DND-41 (cell line): ENCODE measurements around the gene VARS1.

Source experiments
- ATAC-seq: fragments of 200-7000 bp; cut with Tn5 transposase; 3 replicates; pipeline ENCODE4 v1.9.1; 2021; ENCODE audit warnings: low read depth; ENCODE audit not compliant: insufficient read depth
- DNase-seq: peaks from one replicate; pipeline ENCODE4 v3.0.0-alpha.2; 2020
- H2AFZ ChIP-seq: 2 replicates; pipeline ENCODE4 v1.6.0; 2012; ENCODE audit warnings: low read depth, low read length
- H3K27ac ChIP-seq: 2 replicates; pipeline ENCODE4 v1.5.1; 2012; ENCODE audit warnings: low read length, inconsistent platforms
- H3K27me3 ChIP-seq: fragments of 200-600 bp; sonication (generic); 2 replicates; pipeline ENCODE4 v1.6.0; 2012; ENCODE audit warnings: low read length, mild to moderate bottlenecking, inconsistent platforms; ENCODE audit not compliant: insufficient read depth, poor library complexity
- H3K36me3 ChIP-seq: 2 replicates; pipeline ENCODE4 v1.5.1; 2012; ENCODE audit warnings: low read length, inconsistent platforms; ENCODE audit not compliant: insufficient read depth
- H3K4me1 ChIP-seq: 2 replicates; pipeline ENCODE4 v1.5.1; 2012; ENCODE audit warnings: mild to moderate bottlenecking, low read length; ENCODE audit not compliant: insufficient read depth
- H3K4me2 ChIP-seq: 2 replicates; pipeline ENCODE4 v1.6.0; 2012; ENCODE audit warnings: mild to moderate bottlenecking, moderate library complexity, low read length, inconsistent platforms; ENCODE audit not compliant: insufficient read depth
- H3K4me3 ChIP-seq, 2 experiments: fragments of 200-600 bp in 1 of 2; shearing (Covaris generic) in 1 of 2; 2 replicates each; pipeline ENCODE4 v1.5.1; 2012 to 2016; ENCODE audit warnings: inconsistent platforms in 2 of 2, low read length in 2 of 2, mild to moderate bottlenecking in 2 of 2, low read depth in 1 of 2, moderate library complexity in 1 of 2
- H3K79me2 ChIP-seq: 2 replicates; pipeline ENCODE4 v1.6.0; 2012; ENCODE audit warnings: low read length, inconsistent platforms; ENCODE audit not compliant: insufficient read depth
- H3K9ac ChIP-seq: 2 replicates; pipeline ENCODE4 v1.6.0; 2012; ENCODE audit warnings: low read depth, mild to moderate bottlenecking, inconsistent platforms, low read length, moderate library complexity
- H3K9me3 ChIP-seq: 2 replicates; pipeline ENCODE4 v1.5.1; 2012; ENCODE audit warnings: low read length, moderate library complexity, mild to moderate bottlenecking, inconsistent platforms; ENCODE audit not compliant: insufficient read depth, severe bottlenecking
- H4K20me1 ChIP-seq: 2 replicates; pipeline ENCODE4 v1.6.0; 2012; ENCODE audit warnings: low read length; ENCODE audit not compliant: insufficient read depth
- CTCF ChIP-seq: IDR thresholded peaks from 2 replicates; pipeline ENCODE4 v1.5.1; 2012; ENCODE audit warnings: borderline replicate concordance, low read length, moderate library complexity, mild to moderate bottlenecking; ENCODE audit not compliant: poor library complexity, severe bottlenecking; ENCODE audit errors: extremely low read depth
- EZH2 ChIP-seq: IDR thresholded peaks from 3 replicates; pipeline ENCODE4 v1.6.1; 2012; ENCODE audit warnings: borderline replicate concordance, low read depth, mild to moderate bottlenecking, moderate library complexity, low read length, inconsistent platforms; ENCODE audit not compliant: severe bottlenecking

VARS1 gene

GRCh38 chr6:31780507-31781243, 14.9 kb downstream of the VARS1 start:
- H3K4me2 ChIP-seq, result no peak overlapping the region
- TF ChIP-seq CTCF (no peak), EZH2 (no peak)
- no peaks in the 10 kb centered on the region for H3K4me1 ChIP-seq
- H3K27ac ChIP-seq, result no peak overlapping the region
- H3K9me3 ChIP-seq, result no peaks in the 10 kb centered on the region
- no peaks in the 10 kb centered on the region for H3K27me3 ChIP-seq
- no peak for ATAC-seq
- DNase-seq, result no peak
- no peak overlapping the region for H3K9ac ChIP-seq
- H4K20me1 ChIP-seq, result peaks cover 8% of the 10 kb centered on the region
- H3K79me2 ChIP-seq, result no peaks in the 10 kb centered on the region
- H3K36me3 ChIP-seq, result peaks cover 81% of the 10 kb centered on the region
- no peak overlapping the region for H3K4me3 ChIP-seq
- no peak overlapping the region for H2AFZ ChIP-seq

- H3K4me3 ChIP-seq, result no peak overlapping the region
- no peak for DNase-seq
- peaks cover 74% of the 10 kb centered on the region for H3K36me3 ChIP-seq
Observed at GRCh38 chr6:31779908-31780307, 15.6 kb downstream of the VARS1 start.

DNA sequence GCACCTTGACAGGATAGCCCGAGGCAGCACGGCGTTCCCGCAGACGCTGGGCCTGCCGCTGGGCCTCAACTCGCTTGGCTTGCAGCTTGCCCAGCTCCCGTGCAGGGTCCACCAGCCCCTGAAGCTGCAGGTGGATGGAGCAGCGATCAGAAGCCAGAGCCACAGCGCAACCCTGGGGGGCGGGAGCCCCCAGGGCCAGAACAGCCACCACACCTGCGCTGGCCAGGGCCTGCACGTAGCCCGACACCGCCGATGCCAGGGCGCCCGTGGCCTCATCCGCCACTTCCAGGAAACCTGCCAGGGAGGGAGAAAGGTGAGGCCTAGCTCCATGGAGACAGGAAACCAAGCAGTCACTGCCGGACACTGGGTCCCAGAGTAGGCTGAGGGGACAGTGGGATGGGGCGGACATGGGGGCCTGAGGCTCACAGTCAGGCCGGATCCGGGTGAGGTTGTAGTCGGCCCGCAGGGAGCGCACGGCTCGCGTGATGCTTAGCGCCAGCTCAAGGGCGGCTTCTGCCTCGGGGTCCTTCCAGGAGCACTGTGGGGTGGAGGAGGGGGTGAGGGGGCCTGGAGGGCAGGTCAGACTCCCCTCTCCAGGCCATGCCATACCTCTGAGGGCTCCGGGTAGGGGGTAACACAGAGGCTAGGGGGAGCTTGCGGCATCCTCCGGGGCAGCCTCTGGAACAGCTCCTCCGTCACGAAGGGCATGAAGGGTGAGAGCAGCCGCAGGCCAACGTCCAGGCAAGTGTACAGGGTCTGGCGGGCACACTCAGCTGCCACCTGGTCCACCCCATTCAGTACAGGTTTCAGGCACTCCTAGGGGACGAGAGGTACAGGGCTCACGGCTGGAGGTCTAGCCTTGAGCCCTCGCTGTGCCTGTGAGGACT, 16.3 kb downstream of the VARS1 start:
- no peaks in the 10 kb centered on the region for H3K27me3 ChIP-seq
- no peak for ATAC-seq
- no peak overlapping the region for H3K27ac ChIP-seq
- no peak overlapping the region for H2AFZ ChIP-seq
- TF ChIP-seq EZH2, result no peak
- no peak for TF ChIP-seq CTCF
- H4K20me1 ChIP-seq, result peaks cover 8% of the 10 kb centered on the region
- no peaks in the 10 kb centered on the region for H3K79me2 ChIP-seq
- H3K36me3 ChIP-seq, result peaks cover 67% of the 10 kb centered on the region
- DNase-seq, result no peak
- H3K9me3 ChIP-seq, result no peaks in the 10 kb centered on the region
- no peak overlapping the region for H3K9ac ChIP-seq
- no peak overlapping the region for H3K4me3 ChIP-seq
- no peak overlapping the region for H3K4me2 ChIP-seq
- H3K4me1 ChIP-seq, result no peaks in the 10 kb centered on the region

More at GRCh38 chr6:31779908-31780307, 15.6 kb downstream of the VARS1 start:
- TF ChIP-seq EZH2 (no peak), CTCF (no peak)
- no peak overlapping the region for H3K9ac ChIP-seq
- no peaks in the 10 kb centered on the region for H3K4me1 ChIP-seq
- no peaks in the 10 kb centered on the region for H3K9me3 ChIP-seq
- H3K27ac ChIP-seq, result no peak overlapping the region
- no peak overlapping the region for H2AFZ ChIP-seq
- H3K4me2 ChIP-seq, result no peak overlapping the region
- no peak for ATAC-seq
- H3K79me2 ChIP-seq, result no peaks in the 10 kb centered on the region
- H3K27me3 ChIP-seq, result no peaks in the 10 kb centered on the region
- H4K20me1 ChIP-seq, result peaks cover 8% of the 10 kb centered on the region
